ENCODE data around the gene THBD. TPM values are rescaled to one million over a fixed set of nuclear protein-coding genes. Genes with fewer than 3 reads are reported as not detected.
A peak's percentile ranks its signal among the peaks of the same experiment; 100 is the strongest.

The THBD gene
- total RNA-seq, 1 donor from 2014 or later, result 22.7 TPM

DNA sequence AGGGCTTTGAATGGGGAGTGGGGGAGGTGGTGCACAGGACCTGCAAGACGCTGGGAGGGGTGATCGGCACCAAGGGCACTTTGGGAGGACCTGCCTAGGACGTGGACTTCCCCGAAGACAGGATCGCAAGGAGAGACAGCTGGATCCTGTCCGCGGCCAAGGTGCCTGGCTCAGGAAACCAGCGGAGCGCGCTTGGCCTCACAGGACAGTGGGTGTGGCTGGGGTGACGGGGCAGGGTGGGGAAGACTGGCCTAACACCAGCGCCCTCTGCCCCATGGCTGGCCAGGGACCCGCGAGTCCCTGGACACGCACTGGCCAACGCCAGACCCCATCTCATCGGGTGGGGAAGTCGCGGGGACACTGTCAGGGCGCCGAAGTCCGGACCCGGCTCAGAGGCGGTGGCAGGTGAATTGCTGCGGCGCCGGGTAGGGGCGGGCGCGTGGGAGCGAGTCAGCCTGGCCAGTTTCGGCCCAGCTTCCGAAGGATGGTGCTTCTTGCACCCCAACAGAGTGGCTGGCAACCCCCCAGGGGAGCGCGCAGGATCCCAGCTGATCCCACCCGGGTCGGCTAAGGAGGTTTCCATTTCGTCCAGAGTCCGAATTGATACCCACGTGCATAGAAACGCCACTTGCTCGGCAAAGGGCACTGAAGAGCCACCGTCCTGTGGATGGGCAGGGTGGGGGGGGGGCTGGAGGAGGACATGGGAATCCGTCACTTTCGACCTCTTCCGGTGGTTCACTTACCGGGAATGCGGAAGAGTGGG, 785 bp upstream of the THBD start:
- H3K36me3 Mint-ChIP-seq (ENCODE audit: low read depth, unreplicated experiment), result no peaks in the 10 kb centered on the region
- H3K27ac ChIP-seq (ENCODE audit: low read depth, low read length), result peak overlapping the region; percentile 6
- peak overlapping the region; percentile 98 for H3K4me2 ChIP-seq (ENCODE audit: low read length)
- peaks cover 32% of the 10 kb centered on the region for H3K27me3 Mint-ChIP-seq (ENCODE audit: low read depth, unreplicated experiment)
- H3K4me1 Mint-ChIP-seq (ENCODE audit: low read depth, unreplicated experiment), result peaks cover 2% of the 10 kb centered on the region
- H3K4me3 ChIP-seq (ENCODE audit: insufficient read depth, low read depth, low read length), result peak overlapping the region; percentile 61
- H3K27me3 ChIP-seq (ENCODE audit: insufficient read depth, low read length), result peaks cover 17% of the 10 kb centered on the region
- TF ChIP-seq EZH2 (IDR thresholded peaks at IDR 0.05; ENCODE audit: insufficient read depth, low read length), result no peak
- TF ChIP-seq, protein P1, sequence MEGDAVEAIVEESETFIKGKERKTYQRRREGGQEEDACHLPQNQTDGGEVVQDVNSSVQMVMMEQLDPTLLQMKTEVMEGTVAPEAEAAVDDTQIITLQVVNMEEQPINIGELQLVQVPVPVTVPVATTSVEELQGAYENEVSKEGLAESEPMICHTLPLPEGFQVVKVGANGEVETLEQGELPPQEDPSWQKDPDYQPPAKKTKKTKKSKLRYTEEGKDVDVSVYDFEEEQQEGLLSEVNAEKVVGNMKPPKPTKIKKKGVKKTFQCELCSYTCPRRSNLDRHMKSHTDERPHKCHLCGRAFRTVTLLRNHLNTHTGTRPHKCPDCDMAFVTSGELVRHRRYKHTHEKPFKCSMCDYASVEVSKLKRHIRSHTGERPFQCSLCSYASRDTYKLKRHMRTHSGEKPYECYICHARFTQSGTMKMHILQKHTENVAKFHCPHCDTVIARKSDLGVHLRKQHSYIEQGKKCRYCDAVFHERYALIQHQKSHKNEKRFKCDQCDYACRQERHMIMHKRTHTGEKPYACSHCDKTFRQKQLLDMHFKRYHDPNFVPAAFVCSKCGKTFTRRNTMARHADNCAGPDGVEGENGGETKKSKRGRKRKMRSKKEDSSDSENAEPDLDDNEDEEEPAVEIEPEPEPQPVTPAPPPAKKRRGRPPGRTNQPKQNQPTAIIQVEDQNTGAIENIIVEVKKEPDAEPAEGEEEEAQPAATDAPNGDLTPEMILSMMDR (IDR thresholded peaks at IDR 0.05; ENCODE audit: insufficient read depth, low read depth, low read length), result no peak
- peaks cover 9% of the 10 kb centered on the region for H3K79me2 ChIP-seq (ENCODE audit: insufficient read depth, low read length)
- peaks cover 4% of the 10 kb centered on the region for H3K9me3 Mint-ChIP-seq (ENCODE audit: unreplicated experiment)
- H3K9me3 ChIP-seq (ENCODE audit: insufficient read depth, low read depth, low read length), result no peaks in the 10 kb centered on the region
- peaks cover 24% of the 10 kb centered on the region for H3K4me1 ChIP-seq (ENCODE audit: insufficient read depth, low read length)
- DNase-seq (ENCODE audit: low read depth), result no peak
- H3K36me3 ChIP-seq (ENCODE audit: insufficient read depth, low read length), result no peaks in the 10 kb centered on the region
- FAIRE-seq, result no peak
- H3K27ac Mint-ChIP-seq (ENCODE audit: unreplicated experiment), result peak overlapping the region; percentile 72
- peak overlapping the region; percentile 91 for H3K4me3 Mint-ChIP-seq (ENCODE audit: unreplicated experiment)
- H3K9ac ChIP-seq (ENCODE audit: low read length), result peak overlapping the region; percentile 65
- H4K20me1 ChIP-seq (ENCODE audit: insufficient read depth, low read length), result no peaks in the 10 kb centered on the region
- H2AFZ ChIP-seq (ENCODE audit: low read depth, low read length), result peak overlapping the region; percentile 80

DNA sequence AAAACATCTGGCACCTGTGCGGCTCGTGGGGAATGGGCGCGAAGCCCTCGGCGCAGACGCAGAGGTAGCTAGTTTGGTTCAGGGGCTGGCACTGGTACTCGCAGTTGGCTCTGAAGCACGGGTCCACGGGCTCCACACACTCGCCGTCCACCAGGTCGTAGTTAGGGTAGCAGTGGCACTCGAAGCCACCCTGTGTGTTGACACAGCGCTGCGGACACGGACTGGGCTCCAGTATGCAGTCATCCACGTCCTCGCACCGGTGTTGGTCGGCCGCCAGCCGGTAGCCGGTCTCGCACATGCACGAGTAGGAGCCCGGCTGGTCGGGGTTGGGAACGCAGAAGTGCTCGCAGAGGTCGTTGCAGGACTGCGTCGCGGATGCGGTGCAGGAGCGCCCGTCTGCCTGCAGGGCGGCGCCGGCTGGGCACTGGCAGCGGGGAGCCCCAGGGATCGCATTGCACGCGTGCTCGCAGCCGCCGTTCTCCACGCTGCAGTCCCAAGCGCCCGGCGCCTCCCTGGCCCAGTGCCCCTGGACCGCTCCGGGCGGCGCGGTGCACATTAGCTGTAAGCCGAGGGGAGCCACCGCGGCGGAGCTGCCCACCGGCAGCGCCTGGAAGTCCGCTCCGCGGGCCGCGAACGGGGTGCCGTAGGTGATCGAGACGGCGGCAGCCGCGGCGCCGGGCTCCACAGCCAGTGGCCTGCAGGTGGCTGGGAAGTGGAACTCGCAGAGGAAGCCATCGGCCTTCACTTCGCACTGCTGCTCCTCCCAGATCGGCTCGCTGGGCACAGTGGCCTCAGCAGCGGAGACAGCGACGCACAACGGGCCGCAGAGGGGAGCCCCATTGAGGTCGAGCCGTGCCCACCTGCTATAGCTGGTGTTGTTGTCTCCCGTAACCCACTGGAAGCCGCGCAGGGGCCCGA, 930 bp downstream of the THBD start:
- peaks cover 4% of the 10 kb centered on the region for H3K9me3 Mint-ChIP-seq (ENCODE audit: unreplicated experiment)
- H3K36me3 ChIP-seq (ENCODE audit: insufficient read depth, low read length), result no peaks in the 10 kb centered on the region
- H3K27ac Mint-ChIP-seq (ENCODE audit: unreplicated experiment), result no peak overlapping the region
- TF ChIP-seq, protein P1 (IDR thresholded peaks at IDR 0.05; ENCODE audit: insufficient read depth, low read depth, low read length), result no peak
- TF ChIP-seq EZH2 (IDR thresholded peaks at IDR 0.05; ENCODE audit: insufficient read depth, low read length), result peak; percentile 73
- peak overlapping the region; percentile 80 for H2AFZ ChIP-seq (ENCODE audit: low read depth, low read length)
- H3K4me3 Mint-ChIP-seq (ENCODE audit: unreplicated experiment), result peak overlapping the region; percentile 79
- H3K9ac ChIP-seq (ENCODE audit: low read length), result peak overlapping the region; percentile 65
- H3K27me3 Mint-ChIP-seq (ENCODE audit: low read depth, unreplicated experiment), result peaks cover 40% of the 10 kb centered on the region
- peaks cover 19% of the 10 kb centered on the region for H3K27me3 ChIP-seq (ENCODE audit: insufficient read depth, low read length)
- H3K4me1 Mint-ChIP-seq (ENCODE audit: low read depth, unreplicated experiment), result peaks cover 2% of the 10 kb centered on the region
- peaks cover 1% of the 10 kb centered on the region for H3K36me3 Mint-ChIP-seq (ENCODE audit: low read depth, unreplicated experiment)
- H3K4me3 ChIP-seq (ENCODE audit: insufficient read depth, low read depth, low read length), result peak overlapping the region; percentile 61
- H3K9me3 ChIP-seq (ENCODE audit: insufficient read depth, low read depth, low read length), result no peaks in the 10 kb centered on the region
- peak overlapping the region; percentile 98 for H3K4me2 ChIP-seq (ENCODE audit: low read length)
- no peak overlapping the region for H3K27ac ChIP-seq (ENCODE audit: low read depth, low read length)
- no peaks in the 10 kb centered on the region for H4K20me1 ChIP-seq (ENCODE audit: insufficient read depth, low read length)
- peaks cover 9% of the 10 kb centered on the region for H3K79me2 ChIP-seq (ENCODE audit: insufficient read depth, low read length)
- DNase-seq (ENCODE audit: low read depth), result peak; percentile 8
- H3K4me1 ChIP-seq (ENCODE audit: insufficient read depth, low read length), result peaks cover 24% of the 10 kb centered on the region
- no peak for FAIRE-seq
